Thoracic aorta endothelial cell (primary cell): ENCODE data around the gene EEF1AKMT3. TPM values are rescaled to one million over a fixed set of nuclear protein-coding genes. Genes with fewer than 3 reads are reported as not detected.

ENCODE experiments used
- small RNA-seq: library from RNA; depleted of rRNA; stranded (forward); fragments of <200 nt; gene quantifications from one replicate; pipeline ENCODE3, GENCODE V24; 2012
- total RNA-seq: library from RNA; depleted of rRNA; stranded (reverse); fragments of >200 nt; gene quantifications from 2 replicates; pipeline ENCODE4 v1.2.3, GENCODE V29; 2012

Gene EEF1AKMT3
- total RNA-seq = 4.5 and 6.0 TPM in 2 replicates

GRCh38 chr12:57772429-57773322 is at the start of gene EEF1AKMT3:
Gene EEF1AKMT3, plus strand, starts transcription at chr12:57772614. Its CDS starts 111 bp downstream, at chr12:57772725.

GRCh38 chr12:57738661-57739237 is 33.7 kb upstream of the EEF1AKMT3 start, which contains the start of gene AGAP2:
Gene AGAP2, minus strand, starts transcription at chr12:57738742. Its CDS starts 496 bp downstream, at chr12:57738246.

GRCh38 chr12:57744777-57745484 is 27.5 kb upstream of the EEF1AKMT3 start, which contains the start of gene TSPAN31:
Gene TSPAN31, plus strand, starts transcription at chr12:57745039. Its CDS starts 116 bp downstream, at chr12:57745155.

GRCh38 chr12:57751788-57752667 is 20.4 kb upstream of the EEF1AKMT3 start, which contains the start of gene CDK4:
Gene CDK4, minus strand, starts transcription at chr12:57752310. Its CDS starts 593 bp downstream, at chr12:57751717.

GRCh38 chr12:57754411-57755193 is 17.8 kb upstream of the EEF1AKMT3 start, which contains the start of gene MARCHF9:
Gene MARCHF9, plus strand, starts transcription at chr12:57755103. Its CDS starts 426 bp downstream, at chr12:57755529.

GRCh38 chr12:57766464-57767304 is 5.7 kb upstream of the EEF1AKMT3 start, which contains the start of gene CYP27B1:
Gene CYP27B1, minus strand, starts transcription at chr12:57767078. Its CDS starts 37 bp downstream, at chr12:57767041.

GRCh38 chr12:57771873-57772428 is 463 bp upstream of the EEF1AKMT3 start, which contains the start of gene METTL1:
Gene METTL1, minus strand, starts transcription at chr12:57772105. Its CDS starts 22 bp downstream, at chr12:57772083.

GRCh38 chr12:57782608-57783465 is 10.4 kb downstream of the EEF1AKMT3 start, which contains the start of gene TSFM:
Gene TSFM, plus strand, starts transcription at chr12:57782787. Its CDS starts 15 bp downstream, at chr12:57782802.

Small RNAs within 50 kb of the gene (small RNA-seq; reads per million reads assigned to genes)
- gene MIR26A2 (3.4 reads per million, percentile 69 among the genes with 10 or more reads in this experiment), gene RNU6-1083P (not detected)

Other genes with a start within 250 kb of the EEF1AKMT3 start
- 8.5 and 12.6 TPM in 2 replicates for gene MBD6, start 249.8 kb upstream of the EEF1AKMT3 start, total RNA-seq
- 128 and 152 TPM in 2 replicates for gene DCTN2, start 225.4 kb upstream of the EEF1AKMT3 start, total RNA-seq
- under 0.01 and 0.07 TPM in 2 replicates for gene KIF5A, start 222.6 kb upstream of the EEF1AKMT3 start, total RNA-seq
- 12.5 and 15.1 TPM in 2 replicates for gene PIP4K2C, start 181.4 kb upstream of the EEF1AKMT3 start, total RNA-seq
- gene DTX3, start 167.8 kb upstream of the EEF1AKMT3 start, total RNA-seq = 4.1 and 6.5 TPM in 2 replicates
- gene ARHGEF25, start 161.2 kb upstream of the EEF1AKMT3 start, total RNA-seq = 2.2 and 2.7 TPM in 2 replicates
- gene B4GALNT1, start 139.4 kb upstream of the EEF1AKMT3 start, total RNA-seq = 0.14 and 0.27 TPM in 2 replicates
- 141 and 155 TPM in 2 replicates for gene OS9, start 78.5 kb upstream of the EEF1AKMT3 start, total RNA-seq
- 0.13 and 0.36 TPM in 2 replicates for gene AGAP2, start 33.9 kb upstream of the EEF1AKMT3 start, total RNA-seq
- 30.9 and 34.1 TPM in 2 replicates for gene TSPAN31, start 27.6 kb upstream of the EEF1AKMT3 start, total RNA-seq
- 189 and 197 TPM in 2 replicates for gene CDK4, start 20.3 kb upstream of the EEF1AKMT3 start, total RNA-seq
- 2.5 and 3.4 TPM in 2 replicates for gene MARCHF9, start 17.5 kb upstream of the EEF1AKMT3 start, total RNA-seq
- 0.80 and 1.5 TPM in 2 replicates for gene CYP27B1, start 5.5 kb upstream of the EEF1AKMT3 start, total RNA-seq
- gene METTL1, start 509 bp upstream of the EEF1AKMT3 start, total RNA-seq = 8.0 and 10.1 TPM in 2 replicates
- gene TSFM, start 10.2 kb downstream of the EEF1AKMT3 start, total RNA-seq = 23.7 and 27.5 TPM in 2 replicates
- 0.57 and 1.1 TPM in 2 replicates for gene AVIL, start 46.1 kb downstream of the EEF1AKMT3 start, total RNA-seq
- 92.4 and 110 TPM in 2 replicates for gene CTDSP2, start 74.1 kb downstream of the EEF1AKMT3 start, total RNA-seq
- 8.2 and 8.5 TPM in 2 replicates for gene ATP23, start 169.0 kb downstream of the EEF1AKMT3 start, total RNA-seq